NT2/D1 (cell line): Measurements from ENCODE around the gene SPRY4.

Source experiments
- DNase-seq: peaks from one replicate; pipeline ENCODE4 v3.0.0-alpha.2; 2011; ENCODE audit warnings: low read depth, low spot score
- H3K27me3 ChIP-seq: 2 replicates; pipeline ENCODE4 v1.6.0; 2011; ENCODE audit warnings: mild to moderate bottlenecking; ENCODE audit not compliant: insufficient read length, insufficient read depth
- H3K36me3 ChIP-seq: 2 replicates; pipeline ENCODE4 v1.6.1; 2011; ENCODE audit warnings: mild to moderate bottlenecking, low read length, mixed read lengths; ENCODE audit not compliant: insufficient read depth, insufficient read length
- H3K4me1 ChIP-seq: 2 replicates; pipeline ENCODE4 v1.5.1; 2011; ENCODE audit not compliant: insufficient read depth, insufficient read length
- H3K4me3 ChIP-seq: 2 replicates; pipeline ENCODE4 v1.5.1; 2011; ENCODE audit warnings: low read depth; ENCODE audit not compliant: insufficient read length
- H3K9ac ChIP-seq: 2 replicates; pipeline ENCODE4 v1.6.0; 2011; ENCODE audit warnings: low read depth; ENCODE audit not compliant: insufficient read length
- H3K9me3 ChIP-seq: 2 replicates; pipeline ENCODE4 v1.5.1; 2011; ENCODE audit warnings: mild to moderate bottlenecking, low read length; ENCODE audit not compliant: insufficient read depth
- SUZ12 ChIP-seq: IDR thresholded peaks from 2 replicates; pipeline ENCODE4 v1.6.1; 2011; ENCODE audit not compliant: insufficient read length, insufficient read depth; ENCODE audit errors: extremely low read depth
- YY1 ChIP-seq: IDR thresholded peaks from 2 replicates; pipeline ENCODE4 v1.6.1; 2011; ENCODE audit not compliant: insufficient read length, insufficient read depth
- ZNF274 ChIP-seq: IDR thresholded peaks from 2 replicates; pipeline ENCODE4 v1.6.1; 2011; ENCODE audit warnings: mild to moderate bottlenecking, low read depth, low read length

SPRY4 gene

GRCh38 chr5:142289708-142290576 is 34.9 kb downstream of the SPRY4 start:
- H3K27me3 ChIP-seq = peaks cover 20% of the 10 kb centered on the region
- H3K4me1 ChIP-seq = peaks cover 7% of the 10 kb centered on the region
- TF ChIP-seq ZNF274 (no peak), SUZ12 (no peak), YY1 (no peak)
- no peaks in the 10 kb centered on the region for H3K36me3 ChIP-seq
- H3K9ac ChIP-seq = no peak overlapping the region
- no peak for DNase-seq
- H3K9me3 ChIP-seq = no peaks in the 10 kb centered on the region
- H3K4me3 ChIP-seq = no peak overlapping the region

- TF ChIP-seq YY1 (no peak), SUZ12 (no peak), ZNF274 (no peak)
- Histone ChIP-seq H3K9ac (no peak overlapping the region), H3K9me3 (no peaks in the 10 kb centered on the region), H3K36me3 (no peaks in the 10 kb centered on the region), H3K4me3 (no peak overlapping the region), H3K27me3 (peaks cover 20% of the 10 kb centered on the region), H3K4me1 (peaks cover 10% of the 10 kb centered on the region)
- no peak for DNase-seq
Observed at GRCh38 chr5:142287973-142288313, 36.9 kb downstream of the SPRY4 start.

GRCh38 chr5:142287096-142287972 is 37.5 kb downstream of the SPRY4 start:
- Histone ChIP-seq H3K27me3 (peaks cover 20% of the 10 kb centered on the region), H3K36me3 (no peaks in the 10 kb centered on the region), H3K4me1 (peaks cover 10% of the 10 kb centered on the region), H3K4me3 (no peak overlapping the region), H3K9me3 (no peaks in the 10 kb centered on the region), H3K9ac (peak overlapping the region; percentile 2)
- TF ChIP-seq YY1 (no peak), SUZ12 (no peak), ZNF274 (no peak)
- no peak for DNase-seq

- peaks cover 20% of the 10 kb centered on the region for H3K27me3 ChIP-seq
- H3K9ac ChIP-seq = no peak overlapping the region
- no peak for DNase-seq
- H3K9me3 ChIP-seq = no peaks in the 10 kb centered on the region
- TF ChIP-seq ZNF274 (no peak), YY1 (no peak), SUZ12 (no peak)
- no peaks in the 10 kb centered on the region for H3K36me3 ChIP-seq
- H3K4me3 ChIP-seq = no peak overlapping the region
- peaks cover 11% of the 10 kb centered on the region for H3K4me1 ChIP-seq
Observed at GRCh38 chr5:142286111-142286510, 38.7 kb downstream of the SPRY4 start.

DNA sequence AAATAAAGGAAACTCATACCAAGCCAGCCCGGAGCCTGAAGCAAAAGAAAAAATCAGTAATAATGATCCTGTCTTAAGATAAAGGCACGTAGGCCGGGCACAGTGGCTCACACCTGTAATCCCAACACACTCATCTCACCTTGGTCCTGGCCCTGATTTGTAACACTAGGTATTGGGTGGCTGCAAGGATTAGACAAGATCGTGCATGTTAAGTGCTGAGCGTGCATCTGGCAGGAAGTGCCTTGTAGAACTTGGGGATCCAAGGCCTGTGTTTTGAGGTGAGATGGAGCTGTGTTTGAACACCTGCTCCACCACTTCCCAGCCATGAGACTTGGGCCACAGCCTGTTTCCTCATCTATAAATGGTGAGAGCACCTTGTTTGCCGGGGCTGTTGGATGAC is 41.5 kb downstream of the SPRY4 start:
- H3K9me3 ChIP-seq = no peaks in the 10 kb centered on the region
- peaks cover under 1% of the 10 kb centered on the region for H3K27me3 ChIP-seq
- no peak overlapping the region for H3K9ac ChIP-seq
- H3K36me3 ChIP-seq = no peaks in the 10 kb centered on the region
- no peak overlapping the region for H3K4me3 ChIP-seq
- DNase-seq = no peak
- no peak for TF ChIP-seq ZNF274
- no peak for TF ChIP-seq YY1
- no peak for TF ChIP-seq SUZ12
- peaks cover 7% of the 10 kb centered on the region for H3K4me1 ChIP-seq

DNA sequence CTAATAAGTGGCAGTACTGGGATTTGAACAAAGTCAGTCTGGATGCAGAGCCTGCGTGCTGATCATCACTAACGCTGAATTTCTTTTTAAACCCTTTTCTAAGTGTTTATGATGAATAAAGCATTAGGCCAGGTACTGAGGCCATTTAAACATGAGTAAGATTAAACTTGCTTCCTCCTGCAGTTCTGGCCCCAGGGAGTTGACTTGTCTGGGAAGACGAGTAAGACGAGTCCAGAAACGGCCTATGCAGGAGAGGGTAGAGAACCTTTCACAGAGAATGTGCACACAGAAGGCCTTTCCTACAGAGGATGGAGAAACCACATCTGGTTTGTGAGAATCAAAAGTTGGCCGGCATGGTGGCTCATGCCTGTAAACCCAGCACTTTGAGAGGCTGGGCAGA is 42.9 kb downstream of the SPRY4 start:
- H3K36me3 ChIP-seq = no peaks in the 10 kb centered on the region
- H3K9me3 ChIP-seq = no peaks in the 10 kb centered on the region
- no peak for TF ChIP-seq ZNF274
- no peak for TF ChIP-seq YY1
- TF ChIP-seq SUZ12 = no peak
- no peaks in the 10 kb centered on the region for H3K27me3 ChIP-seq
- H3K9ac ChIP-seq = no peak overlapping the region
- DNase-seq = no peak
- H3K4me1 ChIP-seq = peaks cover 11% of the 10 kb centered on the region
- no peak overlapping the region for H3K4me3 ChIP-seq

DNA sequence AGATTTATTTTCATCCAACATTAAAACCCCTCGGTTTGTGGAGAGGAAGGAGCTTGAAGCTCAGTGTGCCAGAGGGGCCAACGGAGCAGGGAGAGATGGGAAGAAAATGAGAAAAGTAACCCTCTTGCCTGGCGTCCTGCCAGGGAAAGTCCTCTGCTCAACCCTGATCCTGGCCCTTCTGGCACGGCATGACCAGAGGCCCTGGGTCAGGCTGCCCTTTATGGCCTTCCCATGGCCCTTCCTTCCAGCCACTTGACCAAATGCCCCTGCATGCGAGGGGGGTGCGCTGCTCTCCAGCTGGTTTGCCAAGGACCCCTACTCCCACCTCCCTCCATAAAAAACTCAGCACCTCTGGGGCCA is 43.8 kb downstream of the SPRY4 start:
- Histone ChIP-seq H3K36me3 (no peaks in the 10 kb centered on the region), H3K4me3 (no peak overlapping the region), H3K9me3 (no peaks in the 10 kb centered on the region), H3K9ac (no peak overlapping the region), H3K4me1 (peaks cover 8% of the 10 kb centered on the region), H3K27me3 (no peaks in the 10 kb centered on the region)
- TF ChIP-seq ZNF274 (no peak), SUZ12 (no peak), YY1 (no peak)
- no peak for DNase-seq
